Fibroblast of the aortic adventitia (primary cell): Measurements from ENCODE around the gene CORO1C. TPM values are rescaled to one million over a fixed set of nuclear protein-coding genes. Genes with fewer than 3 reads are reported as not detected.

Experiments used
- DNase-seq: peaks from one replicate; pipeline ENCODE4 v3.0.0-alpha.2; 2010; ENCODE audit warnings: low read depth
- H3K4me3 ChIP-seq: 2 replicates; pipeline ENCODE4 v1.5.1; 2011; ENCODE audit warnings: low read depth, mild to moderate bottlenecking, control low read depth, low read length, moderate library complexity
- CTCF ChIP-seq: IDR thresholded peaks from 2 replicates; pipeline ENCODE4 v1.5.1; 2011; ENCODE audit warnings: mild to moderate bottlenecking, low read length, control low read depth, inconsistent platforms; ENCODE audit not compliant: insufficient read depth
- total RNA-seq: library from RNA; depleted of rRNA; stranded (reverse); fragments of >200 nt; gene quantifications from 2 replicates; pipeline ENCODE4 v1.2.3, GENCODE V29; 2012; ENCODE audit warnings: low replicate concordance

CORO1C gene
- total RNA-seq, 1 donor, result 202 TPM

DNA sequence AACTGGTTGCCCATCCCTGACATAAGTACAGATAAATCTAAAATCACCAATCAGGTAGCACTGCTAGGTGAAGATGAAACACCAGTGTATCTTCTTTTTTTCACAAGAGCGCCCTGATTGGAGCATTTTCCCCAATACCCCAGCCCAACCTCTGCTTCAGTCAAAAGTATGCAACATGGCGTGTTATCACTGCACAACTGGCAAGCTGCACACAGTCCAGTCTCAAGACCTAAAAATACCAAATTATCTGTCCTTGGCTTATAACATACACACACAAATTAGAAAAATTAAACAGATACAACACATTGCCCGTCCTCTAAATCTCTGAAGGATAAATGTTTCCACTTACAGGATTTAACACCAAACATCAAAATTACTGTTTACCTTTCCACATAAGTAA is 77.4 kb downstream of the CORO1C start:
- no peak for DNase-seq
- no peak for TF ChIP-seq CTCF
- H3K4me3 ChIP-seq, result no peak overlapping the region

GRCh38 chr12:108653082-108653516 is 78.2 kb downstream of the CORO1C start:
- DNase-seq, result no peak
- no peak overlapping the region for H3K4me3 ChIP-seq
- TF ChIP-seq CTCF, result no peak

DNA sequence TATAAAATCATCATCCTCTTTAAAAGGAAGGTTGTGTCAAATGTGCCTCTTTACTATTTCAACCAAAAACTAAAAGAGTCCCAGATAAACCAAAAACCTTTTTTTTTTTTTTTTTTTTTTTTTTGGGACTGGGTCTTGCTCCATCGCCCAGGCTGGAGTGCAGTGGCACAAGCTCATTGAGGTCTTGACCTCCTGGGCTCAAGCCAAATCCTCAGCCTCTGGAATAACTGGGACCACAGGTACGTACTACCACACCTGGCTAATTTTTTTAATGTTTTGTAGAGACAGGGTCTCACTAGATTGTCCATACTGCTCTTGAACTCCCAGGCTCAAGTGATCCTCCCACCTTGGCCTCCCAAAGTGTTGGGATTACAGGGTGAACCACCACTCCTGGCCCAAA is 81.2 kb downstream of the CORO1C start:
- no peak for TF ChIP-seq CTCF
- DNase-seq, result no peak
- no peak overlapping the region for H3K4me3 ChIP-seq

- peak; percentile 95 for DNase-seq
- no peak overlapping the region for H3K4me3 ChIP-seq
- no peak for TF ChIP-seq CTCF
These were observed 81.6 kb downstream of the CORO1C start for GRCh38 chr12:108649669-108650068.

DNA sequence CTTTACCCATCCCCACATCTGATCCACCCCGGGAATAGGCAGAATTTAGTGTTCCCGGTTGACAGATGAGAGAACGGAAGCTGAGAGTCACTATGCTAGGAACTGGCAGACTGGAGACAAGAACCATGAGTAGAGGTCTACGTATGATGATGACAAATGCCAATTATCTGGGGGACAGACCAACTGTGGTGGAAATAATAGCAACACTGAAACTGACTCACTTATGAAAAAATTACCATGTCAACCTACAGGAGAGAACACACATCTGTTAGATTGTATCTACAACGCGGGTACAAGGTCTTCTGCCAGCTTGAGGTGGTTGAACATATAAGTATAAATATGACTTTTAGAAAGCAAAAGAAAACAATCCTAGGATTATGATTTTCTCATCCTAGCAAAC is 82.2 kb downstream of the CORO1C start:
- no peak overlapping the region for H3K4me3 ChIP-seq
- TF ChIP-seq CTCF, result no peak
- peak; percentile 48 for DNase-seq

DNA sequence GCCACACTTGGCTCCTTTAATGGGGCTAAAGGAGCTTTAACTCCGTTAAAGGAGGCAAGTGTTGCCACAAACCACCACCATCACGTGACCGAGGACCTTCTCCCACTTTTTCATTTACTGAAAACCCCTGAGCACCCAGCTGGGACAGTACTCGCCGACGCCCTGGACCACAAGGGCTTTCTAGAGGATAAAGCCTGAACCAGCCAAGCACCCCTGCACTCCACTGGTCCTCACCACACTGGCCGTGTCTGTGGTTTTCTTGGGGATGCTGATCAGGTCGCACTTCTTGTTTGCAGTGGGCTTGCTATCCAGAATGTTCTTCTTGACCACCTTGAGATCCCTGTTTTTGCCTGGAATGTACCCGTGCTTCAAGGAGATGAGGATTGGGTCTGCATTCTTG is 82.9 kb downstream of the CORO1C start:
- no peak for TF ChIP-seq CTCF
- DNase-seq, result no peak
- no peak overlapping the region for H3K4me3 ChIP-seq

DNA sequence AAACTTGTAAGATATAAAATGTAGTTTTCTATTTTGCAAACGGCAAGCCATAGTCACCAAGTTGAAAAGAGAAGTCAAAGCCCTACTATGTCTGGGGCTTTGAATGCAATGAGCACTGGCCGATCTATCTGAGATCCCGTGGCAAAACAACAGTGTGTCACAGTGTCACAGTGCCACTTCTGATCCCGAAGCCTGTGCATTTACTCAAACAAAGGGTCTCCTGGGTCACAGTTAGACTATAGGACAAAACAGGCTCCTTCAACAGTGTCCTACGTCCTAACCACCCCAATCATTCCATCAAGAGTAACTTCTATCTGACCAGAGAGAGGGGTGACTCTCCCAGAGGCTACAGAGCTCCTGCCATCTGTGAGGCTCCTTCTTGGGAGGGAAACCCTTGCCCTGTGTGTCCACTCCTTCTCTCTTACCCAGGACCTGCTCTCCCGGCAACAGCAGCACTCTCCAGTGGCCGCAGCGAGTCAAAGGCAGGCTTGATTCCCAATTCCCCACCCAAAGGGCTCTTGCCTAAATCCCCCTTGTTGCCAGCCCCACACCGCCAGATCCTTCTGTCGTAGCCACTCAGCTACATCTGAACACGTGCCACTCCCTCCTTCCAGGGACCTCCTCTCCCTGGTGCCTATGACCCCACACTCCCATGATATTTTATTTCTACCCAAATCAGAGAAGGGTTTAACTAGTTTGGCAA is 83.6 kb downstream of the CORO1C start:
- TF ChIP-seq CTCF, result no peak
- DNase-seq, result no peak
- H3K4me3 ChIP-seq, result no peak overlapping the region
